Astrocyte of the hippocampus (primary cell): ENCODE measurements around the gene FHOD3.
"Not testable (repeated sequence)": the region's sequence is repeated elsewhere in the genome, so short reads cannot be mapped to it uniquely, and the experiment has no call there.

Experiments used
- DNase-seq: peaks from one replicate; pipeline ENCODE4 v3.0.0; 2011; ENCODE audit warnings: low read depth, low spot score

Gene FHOD3

DNA sequence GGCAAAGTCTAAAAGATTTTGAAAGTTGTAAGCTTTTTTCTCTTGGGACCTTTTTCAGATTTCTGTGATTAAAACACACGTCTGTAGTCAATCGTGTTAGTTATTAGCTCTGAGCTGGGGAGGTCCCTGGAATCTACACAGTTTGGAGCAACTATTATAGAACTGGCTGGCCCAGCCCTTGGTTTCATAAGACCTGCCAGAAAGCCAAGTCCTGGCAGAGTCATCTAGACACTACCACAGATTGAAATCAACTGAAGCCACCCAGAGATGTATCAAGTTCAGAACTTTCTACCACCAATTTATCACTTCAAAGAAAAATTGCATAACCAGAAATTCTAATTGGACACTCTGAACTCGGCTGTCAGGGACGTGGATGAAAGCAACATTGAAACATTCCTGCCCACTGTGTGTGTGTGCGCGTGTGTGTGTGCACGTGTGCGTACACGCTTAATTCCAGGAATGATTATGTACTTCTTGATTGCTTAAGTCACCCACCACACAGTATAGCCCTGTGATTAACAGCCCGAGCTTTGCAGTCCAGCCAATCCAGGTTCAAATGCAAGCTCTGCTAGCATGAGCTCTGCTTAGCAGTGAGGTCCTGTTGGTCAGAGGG lies 405.0 kb downstream of the FHOD3 start:
- no peak for DNase-seq

DNA sequence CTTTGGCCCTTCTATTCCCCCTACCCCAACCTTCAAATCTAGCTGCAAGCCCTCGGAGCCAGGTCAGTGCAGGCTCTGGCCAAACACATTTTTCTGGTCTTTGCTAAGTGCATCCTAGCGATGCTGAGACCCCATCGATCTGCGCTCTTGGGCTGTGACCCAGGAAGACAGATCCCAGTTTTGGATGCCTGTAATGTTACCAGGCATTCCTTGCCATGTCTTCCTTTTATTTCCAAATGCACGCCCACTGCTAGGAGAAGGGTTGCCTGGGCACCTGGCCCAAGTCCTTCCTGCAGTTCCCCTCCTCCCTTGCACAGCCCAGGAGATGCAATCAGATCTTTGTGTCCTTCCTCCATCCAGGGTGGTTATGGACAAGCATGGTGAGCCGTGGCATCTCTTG lies 406.6 kb downstream of the FHOD3 start:
- no peak for DNase-seq

DNA sequence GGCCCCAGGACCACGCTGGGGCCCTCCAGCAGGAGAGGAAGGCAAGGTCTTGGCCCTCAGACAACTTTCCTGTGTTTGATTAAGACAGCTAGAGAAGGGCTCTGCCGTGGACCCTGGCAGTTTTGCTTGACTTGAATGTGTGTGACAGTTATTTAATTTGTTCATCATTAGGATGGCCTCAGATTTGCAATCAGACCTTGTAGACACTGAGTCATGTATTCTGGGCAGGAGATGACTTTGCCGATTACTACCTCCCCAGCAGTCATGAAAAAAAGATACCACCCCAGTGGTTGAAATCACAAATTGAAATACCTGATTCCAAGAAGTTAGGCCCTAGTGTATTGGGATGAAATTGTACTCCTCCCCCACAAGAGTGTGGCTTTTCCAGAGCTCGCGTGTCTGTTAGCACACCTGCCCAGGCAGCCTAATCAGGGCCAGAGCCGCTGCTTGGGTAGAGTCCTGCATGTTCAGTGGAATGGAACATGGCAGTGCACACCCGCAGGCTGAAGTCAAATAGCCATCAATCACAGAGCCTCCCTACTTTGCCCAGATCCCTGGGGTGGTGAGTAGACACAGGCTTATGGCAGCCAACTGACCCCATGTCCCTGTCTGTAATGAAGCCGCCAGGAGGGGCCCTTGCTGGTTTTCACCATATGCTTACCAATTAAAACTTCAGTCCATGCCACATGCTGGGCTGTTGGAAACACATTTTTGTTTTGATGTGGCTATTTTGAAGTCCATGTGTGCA lies 408.8 kb downstream of the FHOD3 start:
- DNase-seq, result peak; percentile 63

DNA sequence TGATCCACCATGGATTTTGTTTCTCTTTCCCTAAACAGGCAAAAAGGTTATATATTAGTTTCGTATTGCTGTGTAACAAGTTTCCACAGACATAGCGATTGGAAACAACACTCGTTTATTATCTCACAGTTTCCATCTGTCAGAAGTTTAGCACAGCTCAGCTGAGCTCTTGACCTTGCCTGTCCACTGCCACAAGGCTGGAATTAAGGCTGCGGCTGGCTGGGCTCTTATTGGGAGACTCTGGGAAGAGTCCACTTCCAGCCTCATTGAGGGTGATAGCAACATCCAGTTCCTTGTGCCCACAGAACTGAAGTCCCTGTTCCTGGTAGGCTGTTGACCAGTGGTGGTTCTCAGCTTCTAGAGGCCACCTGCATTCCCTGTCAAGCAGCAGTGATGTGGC lies 410.9 kb downstream of the FHOD3 start:
- no peak for DNase-seq

- no peak for DNase-seq
Measured at GRCh38 chr18:36709315-36709714, 411.8 kb downstream of the FHOD3 start.

GRCh38 chr18:36711014-36711725 lies 413.7 kb downstream of the FHOD3 start:
- no peak for DNase-seq

DNA sequence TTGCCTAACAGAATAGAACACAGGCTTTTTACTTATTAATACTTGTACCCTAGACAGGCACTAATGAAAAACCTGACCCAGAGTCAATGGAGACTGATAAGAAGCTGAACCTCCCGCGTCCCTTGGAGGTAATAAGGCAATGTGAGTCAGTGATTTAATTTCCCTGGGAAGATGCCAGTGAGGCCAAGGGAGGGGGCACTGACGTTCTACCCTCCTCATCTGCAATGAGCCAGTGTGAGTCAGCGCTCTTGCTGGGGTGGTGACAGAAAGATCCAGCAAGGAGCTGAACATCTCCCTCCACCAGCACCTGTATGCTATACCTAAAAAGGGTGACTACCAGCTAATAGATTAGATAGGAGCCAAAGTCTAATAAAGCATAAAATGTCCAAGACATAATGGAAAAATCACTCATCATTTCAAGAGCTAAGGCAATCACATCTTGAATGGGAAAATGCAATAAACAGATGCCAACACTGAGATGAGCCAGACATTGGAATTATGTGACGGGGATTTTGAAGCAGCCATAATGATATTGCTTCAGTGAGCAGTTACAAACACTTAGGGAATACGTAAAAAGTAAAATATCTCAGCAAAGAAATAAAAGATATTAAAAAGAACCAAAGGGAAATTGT lies 414.4 kb downstream of the FHOD3 start:
- DNase-seq, result peak; percentile 93

DNA sequence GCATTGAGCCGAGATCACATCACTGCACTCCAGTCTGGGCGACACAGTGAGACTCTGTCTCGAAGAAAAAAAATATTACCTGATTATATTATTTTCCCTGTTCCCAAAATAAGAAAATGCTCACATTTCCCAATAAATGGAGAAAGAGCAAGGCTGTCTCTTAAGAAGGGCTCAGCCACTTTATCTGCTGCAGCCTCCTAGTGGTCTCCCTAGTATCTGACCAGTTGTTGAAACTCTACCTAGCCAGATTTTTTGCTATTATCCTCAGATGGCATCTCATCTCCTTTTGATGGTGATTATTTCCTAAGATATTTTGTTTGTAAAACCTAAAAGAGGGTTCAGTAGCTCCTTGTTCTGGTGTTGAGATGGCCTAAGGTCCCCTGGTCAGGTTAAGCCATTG lies 417.0 kb downstream of the FHOD3 start:
- DNase-seq, result no peak

DNA sequence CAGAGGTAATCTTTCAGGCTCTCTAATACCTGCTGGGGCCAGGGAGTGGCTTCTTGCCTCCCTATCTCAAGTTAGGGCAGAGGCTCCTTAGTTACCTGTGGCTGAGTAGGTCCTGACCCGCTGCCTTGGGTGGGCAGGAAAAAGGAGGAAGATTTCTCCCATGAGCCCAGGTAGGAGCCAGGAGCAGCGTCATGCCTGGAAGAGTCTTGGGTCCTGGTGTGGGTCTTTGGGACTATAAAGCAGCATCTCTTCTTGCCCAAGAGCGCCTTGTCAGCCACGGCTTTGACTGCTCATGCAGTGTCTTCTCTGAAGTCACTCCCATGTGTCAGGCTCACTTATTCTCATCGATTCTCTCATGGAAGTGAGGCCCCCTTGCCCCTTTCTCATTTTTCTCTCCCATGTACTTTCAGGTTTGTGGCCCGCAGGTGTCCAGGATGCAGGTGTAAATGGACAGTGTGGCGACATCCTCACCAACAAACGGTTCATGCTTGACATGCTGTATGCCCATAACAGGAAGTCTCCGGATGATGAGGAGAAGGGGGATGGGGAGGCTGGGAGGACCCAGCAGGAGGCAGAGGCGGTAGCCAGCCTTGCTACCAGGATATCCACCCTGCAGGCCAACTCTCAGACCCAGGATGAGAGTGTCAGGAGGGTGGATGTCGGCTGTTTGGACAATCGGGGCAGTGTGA lies 420.1 kb downstream of the FHOD3 start:
- no peak for DNase-seq

GRCh38 chr18:36718705-36719328 lies 421.3 kb downstream of the FHOD3 start:
- peak; percentile 30 for DNase-seq

- DNase-seq, result no peak
Measured at GRCh38 chr18:36719630-36720029, 422.1 kb downstream of the FHOD3 start.

- not testable (repeated sequence) for DNase-seq
Measured at GRCh38 chr18:36721351-36721750, 423.8 kb downstream of the FHOD3 start.

DNA sequence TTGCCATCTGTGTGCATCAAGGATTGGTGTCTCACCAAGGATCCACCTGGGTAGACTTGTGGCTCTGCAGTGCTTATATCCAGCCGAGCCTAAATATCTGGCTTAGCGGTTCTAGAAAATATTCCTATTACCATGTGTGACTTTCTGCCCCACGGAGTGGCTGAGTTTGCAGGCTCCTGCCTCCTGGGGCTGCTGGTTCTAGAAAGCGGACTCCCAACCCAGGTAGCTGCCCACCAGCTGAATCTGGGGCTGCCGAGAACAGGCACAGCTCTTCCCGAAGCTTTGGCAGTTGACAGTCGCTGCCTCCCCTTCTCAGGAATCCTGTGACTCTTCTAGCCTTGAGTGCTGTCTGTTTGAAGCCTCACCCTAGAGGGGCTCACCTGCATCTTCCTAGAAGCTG lies 426.7 kb downstream of the FHOD3 start:
- DNase-seq, result no peak

DNA sequence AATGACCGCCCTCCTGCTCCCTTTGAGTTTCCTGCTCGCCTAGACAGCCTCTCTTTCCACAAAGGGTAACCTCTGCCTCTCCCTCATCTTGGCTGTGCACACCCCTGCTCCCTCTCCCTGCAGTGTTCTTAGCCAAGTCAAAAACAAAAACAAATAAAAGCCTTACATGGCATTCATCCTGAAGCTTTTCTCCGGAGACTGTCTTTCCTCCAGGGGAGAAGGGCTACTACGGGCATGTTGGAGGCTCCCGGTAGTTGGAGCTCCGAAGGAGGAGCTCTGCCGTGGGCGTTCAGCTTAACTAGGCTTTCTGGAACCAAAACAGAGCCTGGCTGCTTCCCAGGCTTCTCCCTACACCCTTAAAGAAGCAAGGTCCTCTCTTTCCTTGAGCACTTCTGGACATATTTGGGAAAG lies 427.1 kb downstream of the FHOD3 start:
- peak; percentile 55 for DNase-seq

GRCh38 chr18:36728345-36728744 lies 430.8 kb downstream of the FHOD3 start:
- DNase-seq, result no peak

DNA sequence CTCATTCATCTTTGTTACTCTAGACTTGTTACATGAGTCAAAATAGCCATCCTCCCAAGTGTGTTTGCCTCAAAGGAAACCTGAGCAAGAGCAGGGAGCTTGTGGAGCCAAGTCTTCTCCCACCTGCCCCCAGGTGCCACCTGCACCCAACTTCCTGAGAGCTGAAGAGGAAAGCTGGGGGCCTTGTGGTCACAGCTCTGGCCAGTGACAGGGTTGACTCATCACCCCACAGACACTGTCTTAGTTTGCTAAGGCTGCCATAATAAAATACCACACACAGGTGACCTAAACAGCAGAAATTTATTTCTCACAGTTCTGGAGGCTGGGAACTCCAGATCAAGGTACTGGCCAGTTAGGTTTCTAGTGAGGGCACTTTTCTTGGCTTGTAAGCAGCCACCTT lies 431.7 kb downstream of the FHOD3 start:
- no peak for DNase-seq

- no peak for DNase-seq
Measured at GRCh38 chr18:36732264-36732663, 434.8 kb downstream of the FHOD3 start.

- DNase-seq, result no peak
Measured at GRCh38 chr18:36733150-36733549, 435.6 kb downstream of the FHOD3 start.

DNA sequence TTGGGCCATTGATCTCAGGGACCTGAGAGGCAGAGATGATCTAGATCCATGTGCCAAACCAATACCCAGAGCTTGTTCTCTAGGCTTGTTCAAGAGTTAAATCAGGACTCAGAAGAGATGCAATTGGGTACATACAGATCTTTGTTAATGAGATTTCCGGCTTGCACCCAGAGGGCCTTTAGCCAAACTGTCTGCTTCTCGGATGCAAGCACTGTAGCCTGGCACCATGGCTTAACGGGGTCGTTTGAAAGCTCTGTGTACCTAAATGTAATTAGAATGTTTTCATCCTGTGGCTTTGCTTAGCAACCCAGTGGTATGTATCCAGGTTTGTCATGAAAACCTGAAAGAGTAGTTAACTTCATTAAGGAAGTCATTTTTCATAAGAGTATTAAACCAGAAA lies 437.1 kb downstream of the FHOD3 start:
- DNase-seq, result no peak

GRCh38 chr18:36735130-36735529 lies 437.6 kb downstream of the FHOD3 start:
- no peak for DNase-seq

GRCh38 chr18:36736094-36736493 lies 438.6 kb downstream of the FHOD3 start:
- no peak for DNase-seq
